Loucy (cell line): ENCODE data around the gene GRM3.

ENCODE experiments used
- EZH2phosphoT487 ChIP-seq: fragments of 200-600 bp; IDR thresholded peaks from 2 replicates; pipeline ENCODE4 v1.6.1; 2018; ENCODE audit warnings: antibody characterized with exemption, mild to moderate bottlenecking, moderate library complexity, borderline replicate concordance
- TF ChIP-seq, protein P1 (sequence below): fragments of 200-600 bp; sonication (generic); conservative IDR thresholded peaks from 2 replicates; pipeline ENCODE4 v1.5.1; 2014; ENCODE audit warnings: mild to moderate bottlenecking, antibody characterized with exemption, low read length

DNA sequence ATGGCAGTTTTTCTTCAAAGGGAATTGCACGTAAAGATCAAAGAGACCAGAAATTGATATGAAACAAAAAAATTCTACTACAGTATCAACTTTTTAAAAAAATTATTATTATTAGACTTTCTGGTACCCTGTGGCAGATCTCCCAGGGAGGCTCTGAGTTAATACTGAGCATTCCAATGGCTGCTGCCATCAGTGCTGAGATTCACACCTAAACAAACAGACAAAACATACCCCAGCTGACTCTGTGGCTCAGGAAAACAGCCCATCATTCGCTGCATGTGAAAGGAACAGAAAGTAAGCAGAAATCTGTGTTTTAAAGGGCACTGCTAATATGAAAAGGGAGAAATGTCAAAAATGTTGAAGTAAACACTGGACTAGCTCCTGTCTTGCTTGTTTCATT is 118.4 kb downstream of the GRM3 start:
- TF ChIP-seq, protein P1, sequence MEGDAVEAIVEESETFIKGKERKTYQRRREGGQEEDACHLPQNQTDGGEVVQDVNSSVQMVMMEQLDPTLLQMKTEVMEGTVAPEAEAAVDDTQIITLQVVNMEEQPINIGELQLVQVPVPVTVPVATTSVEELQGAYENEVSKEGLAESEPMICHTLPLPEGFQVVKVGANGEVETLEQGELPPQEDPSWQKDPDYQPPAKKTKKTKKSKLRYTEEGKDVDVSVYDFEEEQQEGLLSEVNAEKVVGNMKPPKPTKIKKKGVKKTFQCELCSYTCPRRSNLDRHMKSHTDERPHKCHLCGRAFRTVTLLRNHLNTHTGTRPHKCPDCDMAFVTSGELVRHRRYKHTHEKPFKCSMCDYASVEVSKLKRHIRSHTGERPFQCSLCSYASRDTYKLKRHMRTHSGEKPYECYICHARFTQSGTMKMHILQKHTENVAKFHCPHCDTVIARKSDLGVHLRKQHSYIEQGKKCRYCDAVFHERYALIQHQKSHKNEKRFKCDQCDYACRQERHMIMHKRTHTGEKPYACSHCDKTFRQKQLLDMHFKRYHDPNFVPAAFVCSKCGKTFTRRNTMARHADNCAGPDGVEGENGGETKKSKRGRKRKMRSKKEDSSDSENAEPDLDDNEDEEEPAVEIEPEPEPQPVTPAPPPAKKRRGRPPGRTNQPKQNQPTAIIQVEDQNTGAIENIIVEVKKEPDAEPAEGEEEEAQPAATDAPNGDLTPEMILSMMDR, result no peak
- no peak for TF ChIP-seq EZH2phosphoT487
